OCI-LY7 (cell line): Measurements from ENCODE around the gene SOWAHC.

Experiments used
- EZH2phosphoT487 ChIP-seq: fragments of 200-600 bp; sonication (generic); IDR thresholded peaks from 2 replicates; pipeline ENCODE4 v1.6.1; 2018; ENCODE audit warnings: low read depth, borderline replicate concordance, mild to moderate bottlenecking, mixed run types, antibody characterized with exemption, low read length, moderate library complexity, mixed read lengths
- TF ChIP-seq, protein P1 (sequence below): fragments of 200-600 bp; sonication (generic); conservative IDR thresholded peaks from 2 replicates; pipeline ENCODE4 v1.5.1; 2014; ENCODE audit warnings: mild to moderate bottlenecking, antibody characterized with exemption, low read length, moderate library complexity, mixed read lengths

DNA sequence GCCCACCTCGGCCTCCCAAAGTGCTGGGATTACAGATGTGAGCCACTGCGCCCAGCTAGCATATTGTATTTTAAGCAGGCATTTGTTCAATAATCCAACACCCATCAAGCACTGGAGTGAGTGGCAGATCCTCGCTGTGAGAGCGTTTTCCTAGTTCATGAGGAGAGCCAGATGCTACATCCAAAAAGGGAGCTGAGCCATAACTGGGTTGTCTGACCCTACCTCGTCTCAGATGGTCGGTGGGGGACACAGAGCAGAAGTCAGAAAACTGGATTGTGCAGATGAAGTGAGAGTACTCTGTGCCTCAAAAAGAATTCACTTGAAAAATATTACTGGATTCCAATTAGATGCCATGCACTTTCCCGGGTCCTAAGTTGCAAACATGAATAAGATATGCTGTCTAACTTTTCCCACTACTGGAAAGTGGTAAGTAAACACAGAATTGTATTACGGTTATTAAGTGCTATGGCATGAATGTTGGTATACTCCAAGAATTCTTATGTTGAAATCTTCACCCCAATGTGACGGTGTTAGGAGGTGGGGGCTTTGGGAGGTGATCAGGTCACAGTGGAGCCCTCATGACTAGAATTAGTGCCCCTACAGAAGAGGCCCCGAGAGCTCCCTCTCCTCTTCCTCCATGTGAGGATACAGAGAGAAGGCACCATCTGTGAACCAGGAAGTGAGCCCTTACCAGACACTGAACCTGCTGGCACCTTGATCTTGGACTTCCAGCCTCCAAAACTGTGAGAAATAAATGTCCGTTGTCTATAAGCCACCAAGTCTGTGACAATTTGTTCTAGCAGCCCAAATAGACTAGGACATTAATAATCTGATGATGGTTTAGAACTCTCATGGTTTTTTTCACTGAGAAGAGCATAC, 21.5 kb downstream of the SOWAHC start:
- TF ChIP-seq, protein P1, sequence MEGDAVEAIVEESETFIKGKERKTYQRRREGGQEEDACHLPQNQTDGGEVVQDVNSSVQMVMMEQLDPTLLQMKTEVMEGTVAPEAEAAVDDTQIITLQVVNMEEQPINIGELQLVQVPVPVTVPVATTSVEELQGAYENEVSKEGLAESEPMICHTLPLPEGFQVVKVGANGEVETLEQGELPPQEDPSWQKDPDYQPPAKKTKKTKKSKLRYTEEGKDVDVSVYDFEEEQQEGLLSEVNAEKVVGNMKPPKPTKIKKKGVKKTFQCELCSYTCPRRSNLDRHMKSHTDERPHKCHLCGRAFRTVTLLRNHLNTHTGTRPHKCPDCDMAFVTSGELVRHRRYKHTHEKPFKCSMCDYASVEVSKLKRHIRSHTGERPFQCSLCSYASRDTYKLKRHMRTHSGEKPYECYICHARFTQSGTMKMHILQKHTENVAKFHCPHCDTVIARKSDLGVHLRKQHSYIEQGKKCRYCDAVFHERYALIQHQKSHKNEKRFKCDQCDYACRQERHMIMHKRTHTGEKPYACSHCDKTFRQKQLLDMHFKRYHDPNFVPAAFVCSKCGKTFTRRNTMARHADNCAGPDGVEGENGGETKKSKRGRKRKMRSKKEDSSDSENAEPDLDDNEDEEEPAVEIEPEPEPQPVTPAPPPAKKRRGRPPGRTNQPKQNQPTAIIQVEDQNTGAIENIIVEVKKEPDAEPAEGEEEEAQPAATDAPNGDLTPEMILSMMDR, result no peak
- no peak for TF ChIP-seq EZH2phosphoT487
